ENCODE data around the gene HRCT1.

Gene HRCT1

GRCh38 chr9:35944173-35944572 is 38.2 kb downstream of the HRCT1 start:
- no peak for DNase-seq (ENCODE audit: low spot score)

- no peak for DNase-seq (ENCODE audit: low spot score)
These were observed 38.8 kb downstream of the HRCT1 start for GRCh38 chr9:35944841-35945240.

GRCh38 chr9:35945341-35946018 is 39.5 kb downstream of the HRCT1 start:
- DNase-seq (ENCODE audit: low spot score): peak; percentile 74

- no peak for DNase-seq (ENCODE audit: low spot score)
These were observed 42.4 kb downstream of the HRCT1 start for GRCh38 chr9:35948451-35948850.

- DNase-seq (ENCODE audit: low spot score): no peak
These were observed 42.9 kb downstream of the HRCT1 start for GRCh38 chr9:35948901-35949318.

GRCh38 chr9:35951736-35952135 is 45.7 kb downstream of the HRCT1 start:
- DNase-seq (ENCODE audit: low spot score): no peak

GRCh38 chr9:35952526-35953191 is 46.7 kb downstream of the HRCT1 start:
- no peak for DNase-seq (ENCODE audit: low spot score)

GRCh38 chr9:35954942-35955546 is 49.0 kb downstream of the HRCT1 start:
- DNase-seq (ENCODE audit: low spot score): peak; percentile 74

GRCh38 chr9:35956651-35957050 is 50.6 kb downstream of the HRCT1 start:
- DNase-seq (ENCODE audit: low spot score): no peak
